Measurements from ENCODE around the gene TAS2R5. TPM values are rescaled to one million over a fixed set of nuclear protein-coding genes. Genes with fewer than 3 reads are reported as not detected.

The TAS2R5 gene
- total RNA-seq, 1 experiment from 2014 or later, result 0.43 TPM

DNA sequence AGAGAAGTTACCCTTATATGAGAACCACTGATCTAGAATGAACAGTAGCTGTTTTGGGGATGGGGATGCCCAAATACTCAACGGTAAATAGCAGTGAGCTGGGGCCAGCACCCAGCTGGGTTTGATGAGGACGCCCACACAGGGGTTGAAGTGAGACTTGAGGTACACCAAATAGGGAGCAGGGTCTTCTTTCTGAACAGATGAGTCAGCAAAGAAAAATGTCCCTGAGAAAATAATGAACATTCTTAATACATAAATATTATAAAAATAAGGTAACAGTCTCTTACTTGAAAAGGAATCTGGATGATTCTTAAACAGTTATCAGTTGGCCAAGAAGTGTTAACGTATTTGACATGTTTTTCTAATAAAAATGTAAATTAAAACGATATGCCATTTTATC lies 49.2 kb downstream of the TAS2R5 start:
- TF ChIP-seq, protein P1, sequence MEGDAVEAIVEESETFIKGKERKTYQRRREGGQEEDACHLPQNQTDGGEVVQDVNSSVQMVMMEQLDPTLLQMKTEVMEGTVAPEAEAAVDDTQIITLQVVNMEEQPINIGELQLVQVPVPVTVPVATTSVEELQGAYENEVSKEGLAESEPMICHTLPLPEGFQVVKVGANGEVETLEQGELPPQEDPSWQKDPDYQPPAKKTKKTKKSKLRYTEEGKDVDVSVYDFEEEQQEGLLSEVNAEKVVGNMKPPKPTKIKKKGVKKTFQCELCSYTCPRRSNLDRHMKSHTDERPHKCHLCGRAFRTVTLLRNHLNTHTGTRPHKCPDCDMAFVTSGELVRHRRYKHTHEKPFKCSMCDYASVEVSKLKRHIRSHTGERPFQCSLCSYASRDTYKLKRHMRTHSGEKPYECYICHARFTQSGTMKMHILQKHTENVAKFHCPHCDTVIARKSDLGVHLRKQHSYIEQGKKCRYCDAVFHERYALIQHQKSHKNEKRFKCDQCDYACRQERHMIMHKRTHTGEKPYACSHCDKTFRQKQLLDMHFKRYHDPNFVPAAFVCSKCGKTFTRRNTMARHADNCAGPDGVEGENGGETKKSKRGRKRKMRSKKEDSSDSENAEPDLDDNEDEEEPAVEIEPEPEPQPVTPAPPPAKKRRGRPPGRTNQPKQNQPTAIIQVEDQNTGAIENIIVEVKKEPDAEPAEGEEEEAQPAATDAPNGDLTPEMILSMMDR (conservative IDR thresholded peaks at IDR 0.05; ENCODE audit: low read depth, low read length), result no peak
- no peak for TF ChIP-seq EZH2 (IDR thresholded peaks at IDR 0.05; ENCODE audit: borderline replicate concordance, low read depth, low read length, poor library complexity, severe bottlenecking)
- no TSS peak for BruUV-seq (replicated peaks)
- Histone ChIP-seq H3K27ac (ENCODE audit: low read depth, low read length, poor library complexity, severe bottlenecking) (no peak overlapping the region), H3K4me1 (ENCODE audit: insufficient read depth, low read length, poor library complexity, severe bottlenecking) (no peaks in the 10 kb centered on the region), H3K27me3 (replicated peaks; ENCODE audit: insufficient read depth, low read depth, low read length, poor library complexity) (no peaks in the 10 kb centered on the region), H3K9me3 (ENCODE audit: low read depth, low read length, poor library complexity, severe bottlenecking) (no peaks in the 10 kb centered on the region), H3K36me3 (ENCODE audit: insufficient read depth, low read length, poor library complexity, severe bottlenecking) (no peaks in the 10 kb centered on the region), H3K4me3 (ENCODE audit: low read depth, low read length, poor library complexity, severe bottlenecking) (no peak overlapping the region)
- intact Hi-C loops (cut with micrococcal nuclease; ENCODE audit: unreplicated experiment), result no loop called here
- ChIA-PET POLR2A (ENCODE audit: low non-redundant PET) (no interaction called here), CTCF (no interaction called here)
- no peak for DNase-seq (ENCODE audit: low spot score)

DNA sequence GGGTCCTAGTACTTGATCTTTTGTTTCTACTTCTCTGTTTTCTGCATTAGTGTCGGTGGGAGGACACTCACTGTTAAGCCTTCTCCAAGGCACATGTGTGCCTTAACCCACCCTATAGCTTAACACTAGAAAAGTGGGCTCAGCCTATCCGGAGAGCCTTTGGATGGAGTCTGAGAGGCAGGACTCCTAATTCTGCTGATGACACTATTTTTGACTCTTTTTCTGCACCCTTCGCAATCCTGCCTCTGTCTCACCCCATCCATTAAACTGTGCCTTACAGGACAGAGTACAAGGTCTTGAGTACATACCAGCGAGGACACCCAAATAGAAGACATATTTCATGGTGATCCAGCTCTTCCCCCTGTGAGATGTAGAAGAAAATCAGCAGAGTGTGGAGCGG lies 50.7 kb downstream of the TAS2R5 start:
- Histone ChIP-seq H3K36me3 (ENCODE audit: insufficient read depth, low read length, poor library complexity, severe bottlenecking) (no peaks in the 10 kb centered on the region), H3K27ac (ENCODE audit: low read depth, low read length, poor library complexity, severe bottlenecking) (no peak overlapping the region), H3K27me3 (replicated peaks; ENCODE audit: insufficient read depth, low read depth, low read length, poor library complexity) (no peaks in the 10 kb centered on the region), H3K4me3 (ENCODE audit: low read depth, low read length, poor library complexity, severe bottlenecking) (no peak overlapping the region), H3K9me3 (ENCODE audit: low read depth, low read length, poor library complexity, severe bottlenecking) (no peaks in the 10 kb centered on the region), H3K4me1 (ENCODE audit: insufficient read depth, low read length, poor library complexity, severe bottlenecking) (no peaks in the 10 kb centered on the region)
- TF ChIP-seq EZH2 (IDR thresholded peaks at IDR 0.05; ENCODE audit: borderline replicate concordance, low read depth, low read length, poor library complexity, severe bottlenecking), result no peak
- TF ChIP-seq, protein P1 (conservative IDR thresholded peaks at IDR 0.05; ENCODE audit: low read depth, low read length), result no peak
- intact Hi-C loops (cut with micrococcal nuclease; ENCODE audit: unreplicated experiment), result no loop called here
- no TSS peak for BruUV-seq (replicated peaks)
- CTCF ChIA-PET, result no interaction called here
- POLR2A ChIA-PET (ENCODE audit: low non-redundant PET), result no interaction called here
- no peak for DNase-seq (ENCODE audit: low spot score)

Other genes starting within 250 kb of the TAS2R5 start
- 41.9 and 47.4 TPM in 2 replicates for gene AGK, start 238.8 kb upstream of the TAS2R5 start, total RNA-seq (2021)
- gene DENND11, start 88.1 kb upstream of the TAS2R5 start, total RNA-seq (2021), result 11.9 and 12.3 TPM in 2 replicates
- 0.09 TPM in 1 of 2 replicates, not detected in the other for gene WEE2, start 81.9 kb upstream of the TAS2R5 start, total RNA-seq (2021)
- gene SSBP1, start 51.9 kb upstream of the TAS2R5 start, total RNA-seq (2021), result 186 and 189 TPM in 2 replicates
- 0.94 and 0.99 TPM in 2 replicates for gene TAS2R3, start 26.1 kb upstream of the TAS2R5 start, total RNA-seq (2021)
- gene TAS2R4, start 13.5 kb upstream of the TAS2R5 start, total RNA-seq (2021), result 0.56 and 0.66 TPM in 2 replicates
- gene PRSS37, start 51.3 kb downstream of the TAS2R5 start, total RNA-seq (2021), result not detected in 2 replicates
- not detected in 2 replicates for gene OR9A4, start 126.2 kb downstream of the TAS2R5 start, total RNA-seq (2021)
- not detected in 2 replicates for gene CLEC5A, start 156.8 kb downstream of the TAS2R5 start, total RNA-seq (2021)
- gene TAS2R38, start 183.6 kb downstream of the TAS2R5 start, total RNA-seq (2021), result not detected in 2 replicates
- not detected in 2 replicates for gene MGAM, start 205.7 kb downstream of the TAS2R5 start, total RNA-seq (2021)

Data from A673 (cell line).